ENCODE results near the gene USP2. TPM values are rescaled to one million over a fixed set of nuclear protein-coding genes. Genes with fewer than 3 reads are reported as not detected.

The USP2 gene
- total and polyA plus RNA-seq, 2 of the 8 experiments (the other 6 are each of a cell fraction or from before 2014, with no cell fraction given): 2.2 to 6.9 TPM

DNA sequence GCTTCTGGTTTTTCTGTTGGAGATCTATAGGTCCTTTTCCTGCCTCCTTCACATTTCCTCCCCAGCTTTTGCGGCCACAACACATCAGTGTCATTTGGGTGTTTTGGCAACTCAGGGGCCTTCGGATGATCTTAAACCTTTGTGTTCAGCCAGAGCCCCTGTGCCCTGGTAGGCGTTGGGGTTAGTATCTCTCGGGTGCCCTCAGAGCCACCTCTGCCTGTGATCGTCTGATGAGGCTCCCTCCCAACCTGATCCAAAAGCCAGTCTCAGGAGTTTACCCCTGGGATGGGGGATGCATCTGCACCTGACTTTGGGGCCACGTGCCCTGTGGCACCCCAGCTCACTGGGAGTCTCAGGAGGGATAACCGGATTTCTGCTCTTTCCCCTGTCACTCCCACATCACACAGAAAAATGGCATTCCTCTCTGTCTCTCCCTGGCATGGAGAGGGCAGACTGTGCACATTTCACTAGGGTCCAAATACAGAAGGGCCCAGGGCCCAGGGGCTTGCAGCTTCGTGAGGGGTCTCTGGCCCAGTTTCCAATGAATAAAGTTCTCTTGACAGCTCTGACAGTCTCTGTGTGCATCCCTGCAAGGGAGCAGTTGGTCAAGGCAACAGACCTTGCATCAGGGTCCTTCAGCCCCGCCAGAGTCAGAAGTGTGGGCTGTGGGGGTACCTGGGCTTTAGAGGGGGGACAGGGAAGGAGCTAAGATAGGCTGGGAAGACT lies 44.6 kb downstream of the USP2 start:
- Histone ChIP-seq H3K4me2 (ENCODE audit: insufficient read depth in 1 of 2, low read depth in 2 of 2, low read length in 2 of 2) (peak overlapping the region; percentile 56 to 76), H3K9ac (replicated peaks in 1 of 4; ENCODE audit: extremely low read depth in 1 of 4, low read depth in 3 of 4, low read length in 3 of 4) (no peak overlapping the region), H2AFZ (ENCODE audit: low read length) (no peak overlapping the region), H3K79me1 (ENCODE audit: low read depth, low read length) (peaks cover 12% of the 10 kb centered on the region), H2BK120ac (replicated peaks; ENCODE audit: low read depth, low read length) (no peak overlapping the region), H4K91ac (replicated peaks; ENCODE audit: insufficient read length, low read length) (no peak overlapping the region), H3K23ac (ENCODE audit: insufficient read length) (no peak overlapping the region), H3K23me2 (ENCODE audit: low read depth, low read length) (peaks cover 20% of the 10 kb centered on the region; the same call in 1 of the 2 replicates), H3K27ac (ENCODE audit: low read depth, low read length) (peak overlapping the region; percentile 64; the same call in 1 of the 2 replicates), H3K14ac (ENCODE audit: insufficient read length) (no peak overlapping the region), H2BK15ac (ENCODE audit: low read length) (peak overlapping the region; percentile 63; the same call in 1 of the 2 replicates), H4K20me1 (replicated peaks in 1 of 2; ENCODE audit: control insufficient read depth in 1 of 2, insufficient read depth in 2 of 2, low read length in 2 of 2) (peaks cover 3 to 16% of the 10 kb centered on the region in 2 experiments), H2AK5ac (ENCODE audit: low read depth, low read length) (no peak overlapping the region), H3K9me3 (ENCODE audit: insufficient read depth in 2 of 2, low read depth in 1 of 2, low read length in 1 of 2) (no peaks in the 10 kb centered on the region), H2BK5ac (ENCODE audit: low read depth, low read length) (peak overlapping the region; percentile 76; the same call in 1 of the 2 replicates), H3K4me1 (replicated peaks in 1 of 4; ENCODE audit: control insufficient read depth in 3 of 4, insufficient read depth in 4 of 4, low read length in 3 of 4) (peaks cover 5 to 38% (median 27%) of the 10 kb centered on the region in 4 experiments), H3K79me2 (ENCODE audit: control insufficient read depth in 1 of 2, insufficient read depth in 2 of 2, low read length in 2 of 2) (peaks cover 5 to 26% of the 10 kb centered on the region in 2 experiments; a peak in 3 of 4 replicates), H4K8ac (ENCODE audit: extremely low read depth, insufficient read depth, low read length) (no peak overlapping the region; the same call in 1 of the 2 replicates), H3K4ac (replicated peaks; ENCODE audit: insufficient read length, low read depth, low read length) (no peak overlapping the region), H2BK20ac (ENCODE audit: low read length) (no peak overlapping the region), H3K18ac (ENCODE audit: extremely low read depth, low read length) (no peak overlapping the region), H4K5ac (ENCODE audit: insufficient read length, low read depth, low read length) (no peak overlapping the region), H3K36me3 (ENCODE audit: control insufficient read depth in 2 of 4, insufficient read depth in 4 of 4, low read length in 3 of 4) (peaks cover 0 to 6% (median 2%) of the 10 kb centered on the region in 4 experiments; a peak in 1 of 8 replicates), H3K4me3 (ENCODE audit: extremely low read depth in 1 of 4, insufficient read depth in 2 of 4, low read depth in 3 of 4, low read length in 4 of 4) (peak overlapping the region in 3 of 4 experiments; percentile 15 to 69 (median 30); a peak in 3 of 8 replicates), H3K27me3 (replicated peaks in 1 of 4; ENCODE audit: control insufficient read depth in 3 of 4, extremely low read depth in 1 of 4, insufficient read depth in 3 of 4, low read length in 3 of 4) (peaks cover 12 to 33% (median 29%) of the 10 kb centered on the region in 4 experiments), H3K56ac (replicated peaks; ENCODE audit: insufficient read length, low read depth, low read length) (no peak overlapping the region), H2BK12ac (ENCODE audit: low read depth, low read length) (no peak overlapping the region)
- no peak for DNase-seq (ENCODE audit: low read depth in 1 of 2, low spot score in 2 of 2)
- ChIA-PET POLR2A (ENCODE audit: partially characterized antibody) (interaction anchor here (0.9 to 3.4 kb wide), 11 partner anchors 9 to 242 kb away, joined by 3 to 29 read pairs (median 6); partner anchors contain the start of gene MCAM), CTCF (ENCODE audit: partially characterized antibody) (interaction anchor here (0.7 to 20.0 kb wide), 15 partner anchors 11 to 728 kb away, joined by 3 to 463 read pairs (median 7); partner anchors contain the start of genes MCAM and USP2)
- FAIRE-seq: no peak
- TF ChIP-seq ATF2 (IDR thresholded peaks at IDR 0.05; ENCODE audit: low read length) (no peak), BRCA1 (IDR thresholded peaks at IDR 0.05; ENCODE audit: low read depth, low read length) (no peak), POLR2A (IDR thresholded peaks at IDR 0.05; ENCODE audit: control extremely low read depth in 1 of 2, low read depth in 2 of 2, low read length in 2 of 2) (no peak), CTBP2 (IDR thresholded peaks at IDR 0.05; ENCODE audit: borderline replicate concordance, insufficient read depth, insufficient read length, low read length) (no peak)
- 84% methylated on average over 9 of the region's 9 CpGs; no CpG with 5 or more reads in 1 of the 2 experiments for WGBS, 2 experiments (ENCODE audit: extremely low coverage in 1 of 2, insufficient coverage in 1 of 2, insufficient read length in 1 of 2, insufficient replicate concordance in 2 of 2, low coverage in 1 of 2, low lambda C conversion rate in 2 of 2, missing lambda C conversion rate in 1 of 2)
